HCT116 (cell line): ENCODE results near the gene SLMAP. TPM values are rescaled to one million over a fixed set of nuclear protein-coding genes. Genes with fewer than 3 reads are reported as not detected.

Experiments used
- ATAC-seq: fragments of 200-7000 bp; cut with Tn5 transposase; 2 replicates; pipeline ENCODE4 v1.9.1; 2020; ENCODE audit warnings: mild to moderate bottlenecking, moderate library complexity
- BruUV-seq: library from RNA; stranded (reverse); fragments of 400-500 nt; replicated peaks from 2 replicates; lab custom pipeline; 2021; lab: Mats Ljungman, UMichigan
- CTCF ChIA-PET: fragments of 300-600 bp; sonication (Branson Sonifier 250); formaldehyde crosslinking; loops from one replicate; lab custom pipeline; 2021; ENCODE audit warnings: antibody characterized with exemption; lab: Charles Lee
- POLR2A ChIA-PET: fragments of 300-600, 350-600 bp; sonication (Branson Sonifier 250); formaldehyde crosslinking; loops from one replicate; lab custom pipeline; 2021; ENCODE audit warnings: antibody characterized with exemption; lab: Charles Lee
- RAD21 ChIA-PET, 2 experiments: fragments of 300-600 bp; sonication (Branson Sonifier 250); formaldehyde crosslinking; loops; one replicate each; lab custom pipeline; 2023; ENCODE audit warnings: low total read pairs in 2 of 2; ENCODE audit not compliant: uncharacterized antibody in 2 of 2, unreplicated experiment in 2 of 2, low non-redundant PET in 1 of 2; lab: Charles Lee
- DNase-seq: peaks from one replicate; pipeline ENCODE4 v3.0.0-alpha.2; 2010; ENCODE audit warnings: low read depth, low spot score
- H2AFZ ChIP-seq: fragments of 200-600 bp; shearing (Covaris generic), sonication (generic); 2 replicates; pipeline ENCODE4 v1.6.1; 2017; ENCODE audit warnings: low read depth, mixed run types, mixed read lengths, antibody characterized with exemption, low read length; ENCODE audit not compliant: poor library complexity, severe bottlenecking
- H3K27ac ChIP-seq: 2 replicates; pipeline ENCODE4 v1.5.1; 2012; ENCODE audit warnings: low read depth, low read length
- H3K27me3 ChIP-seq: fragments of 200-600 bp; sonication (generic); 2 replicates; pipeline ENCODE4 v1.6.1; 2016; ENCODE audit warnings: mixed run types, low read length, mixed read lengths; ENCODE audit not compliant: insufficient read depth
- H3K36me3 ChIP-seq, 2 experiments: fragments of 200-500 bp in 1 of 2; fragments of 200-600 bp in 1 of 2; sonication (Bioruptor generic) in 1 of 2; sonication (generic) in 1 of 2; 2 replicates each; pipeline versions ENCODE4 v1.5.1 to v1.6.1; 2014 to 2016; ENCODE audit warnings: low read length in 2 of 2, inconsistent platforms in 1 of 2, mixed read lengths in 1 of 2, mixed run types in 1 of 2; ENCODE audit not compliant: insufficient read depth in 2 of 2, control insufficient read depth in 1 of 2
- H3K4me1 ChIP-seq, 2 experiments: fragments of 200-600 bp in 1 of 2; sonication (generic) in 1 of 2; 2 replicates each; pipeline versions ENCODE4 v1.5.1 to v1.6.1; 2012 to 2017; ENCODE audit warnings: low read length in 2 of 2, inconsistent platforms in 1 of 2, mild to moderate bottlenecking in 1 of 2, mixed read lengths in 1 of 2, mixed run types in 1 of 2, moderate library complexity in 1 of 2; ENCODE audit not compliant: insufficient read depth in 2 of 2, control insufficient read depth in 1 of 2
- H3K4me2 ChIP-seq: fragments of 200-600 bp; sonication (generic); 2 replicates; pipeline ENCODE4 v1.6.1; 2017; ENCODE audit warnings: mixed run types, low read length, mixed read lengths
- H3K4me3 ChIP-seq, 2 experiments: fragments of 200-600 bp in 1 of 2; sonication (generic) in 1 of 2; replicated peaks in 1 of 2; 2 replicates each; pipeline ENCODE4 v1.5.1; 2011 to 2016; ENCODE audit warnings: low read length in 2 of 2, control low read depth in 1 of 2, low read depth in 1 of 2, mild to moderate bottlenecking in 1 of 2, mixed read lengths in 1 of 2, mixed run types in 1 of 2
- H3K79me2 ChIP-seq: fragments of 200-600 bp; sonication (generic); 2 replicates; pipeline ENCODE4 v1.6.1; 2017; ENCODE audit warnings: mild to moderate bottlenecking, mixed run types, low read length, moderate library complexity, mixed read lengths; ENCODE audit not compliant: insufficient read depth
- H3K9ac ChIP-seq: fragments of 200-600 bp; sonication (generic); 2 replicates; pipeline ENCODE4 v1.6.1; 2016; ENCODE audit warnings: low read length, mixed read lengths
- H3K9me2 ChIP-seq: fragments of 200-600 bp; sonication (generic), shearing (Covaris generic); 2 replicates; pipeline ENCODE4 v1.6.1; 2017; ENCODE audit warnings: mixed run types, mild to moderate bottlenecking, moderate library complexity; ENCODE audit not compliant: insufficient read depth
- H3K9me3 ChIP-seq, 2 experiments: fragments of 200-500 bp in 1 of 2; fragments of 200-600 bp in 1 of 2; sonication (Bioruptor generic) in 1 of 2; sonication (generic) in 1 of 2; 2 replicates each; pipeline ENCODE4 v1.6.1; 2014 to 2017; ENCODE audit warnings: low read length in 2 of 2, mixed read lengths in 2 of 2, inconsistent platforms in 1 of 2, low read depth in 1 of 2, mild to moderate bottlenecking in 1 of 2, mixed run types in 1 of 2, moderate library complexity in 1 of 2; ENCODE audit not compliant: control insufficient read depth in 1 of 2, insufficient read depth in 1 of 2
- H4K20me1 ChIP-seq: fragments of 200-600 bp; sonication (generic), shearing (Covaris generic); 2 replicates; pipeline ENCODE4 v1.6.1; 2017; ENCODE audit warnings: mixed run types, mild to moderate bottlenecking, moderate library complexity; ENCODE audit not compliant: insufficient read depth
- CEBPB ChIP-seq: IDR thresholded peaks from 2 replicates; pipeline ENCODE4 v1.6.1; 2012; ENCODE audit warnings: low read depth
- EGR1 ChIP-seq: IDR thresholded peaks from 2 replicates; pipeline ENCODE4 v1.6.1; 2012; ENCODE audit warnings: low read depth
- ELF1 ChIP-seq: IDR thresholded peaks from 2 replicates; pipeline ENCODE4 v1.6.1; 2012; ENCODE audit warnings: low read depth, borderline replicate concordance
- EZH2phosphoT487 ChIP-seq: fragments of 200-600 bp; IDR thresholded peaks from 2 replicates; pipeline ENCODE4 v1.6.1; 2018; ENCODE audit warnings: antibody characterized with exemption, borderline replicate concordance
- FOSL1 ChIP-seq: IDR thresholded peaks from 2 replicates; pipeline ENCODE4 v1.6.1; 2012; ENCODE audit warnings: low read depth
- POLR2A ChIP-seq: IDR thresholded peaks from 2 replicates; pipeline ENCODE4 v1.7.0; 2011; ENCODE audit warnings: borderline replicate concordance; ENCODE audit not compliant: insufficient read depth, insufficient read length; ENCODE audit errors: extremely low read depth
- SIN3A ChIP-seq: IDR thresholded peaks from 2 replicates; pipeline ENCODE4 v1.6.1; 2012; ENCODE audit warnings: low read depth
- SP1 ChIP-seq: IDR thresholded peaks from 2 replicates; pipeline ENCODE4 v1.6.1; 2012; ENCODE audit warnings: low read depth
- SRF ChIP-seq: IDR thresholded peaks from 2 replicates; pipeline ENCODE4 v1.6.1; 2012; ENCODE audit warnings: low read depth
- YY1 ChIP-seq: IDR thresholded peaks from 2 replicates; pipeline ENCODE4 v1.6.1; 2011; ENCODE audit warnings: low read length, low read depth, moderate library complexity, mild to moderate bottlenecking; ENCODE audit not compliant: insufficient replicate concordance; ENCODE audit errors: extremely low read depth
- ZFX ChIP-seq: fragments of 450-650 bp; IDR thresholded peaks from 2 replicates; pipeline ENCODE4 v1.6.1; 2017
- intact Hi-C: fragments of 100-400 bp; cut with micrococcal nuclease; formaldehyde crosslinking; loops from 2 replicates; pipeline ENCODE4 v1.10.0; 2022
- total RNA-seq: library from RNA; stranded (reverse); gene quantifications from one replicate; pipeline ENCODE4 v1.2.1, GENCODE V29; 2021; ENCODE audit not compliant: unreplicated experiment
- TF ChIP-seq, protein P1 (sequence below): IDR thresholded peaks from 2 replicates; pipeline ENCODE4 v1.6.1; 2012
- TF ChIP-seq, protein P2 (sequence below): IDR thresholded peaks from 2 replicates; pipeline ENCODE4 v1.6.1; 2012
- TF ChIP-seq, protein P3 (sequence below), 3 experiments: fragments of 200-600 bp in 1 of 3; sonication (generic) in 1 of 3; IDR thresholded peaks in 2 of 3; conservative IDR thresholded peaks in 1 of 3; 2 replicates each; pipeline ENCODE4 v1.5.1; 2012 to 2017; ENCODE audit warnings: low read depth in 2 of 3, low read length in 2 of 3, antibody characterized with exemption in 1 of 3, borderline replicate concordance in 1 of 3, control low read depth in 1 of 3, mild to moderate bottlenecking in 1 of 3, mixed read lengths in 1 of 3, mixed run types in 1 of 3, moderate library complexity in 1 of 3; ENCODE audit not compliant: insufficient read depth in 1 of 3
- TF ChIP-seq, protein P4 (sequence below): IDR thresholded peaks from 2 replicates; pipeline ENCODE4 v1.6.1; 2012; ENCODE audit warnings: low read depth

The SLMAP gene
- total RNA-seq, 1 experiment from 2014 or later, result 81.0 TPM

DNA sequence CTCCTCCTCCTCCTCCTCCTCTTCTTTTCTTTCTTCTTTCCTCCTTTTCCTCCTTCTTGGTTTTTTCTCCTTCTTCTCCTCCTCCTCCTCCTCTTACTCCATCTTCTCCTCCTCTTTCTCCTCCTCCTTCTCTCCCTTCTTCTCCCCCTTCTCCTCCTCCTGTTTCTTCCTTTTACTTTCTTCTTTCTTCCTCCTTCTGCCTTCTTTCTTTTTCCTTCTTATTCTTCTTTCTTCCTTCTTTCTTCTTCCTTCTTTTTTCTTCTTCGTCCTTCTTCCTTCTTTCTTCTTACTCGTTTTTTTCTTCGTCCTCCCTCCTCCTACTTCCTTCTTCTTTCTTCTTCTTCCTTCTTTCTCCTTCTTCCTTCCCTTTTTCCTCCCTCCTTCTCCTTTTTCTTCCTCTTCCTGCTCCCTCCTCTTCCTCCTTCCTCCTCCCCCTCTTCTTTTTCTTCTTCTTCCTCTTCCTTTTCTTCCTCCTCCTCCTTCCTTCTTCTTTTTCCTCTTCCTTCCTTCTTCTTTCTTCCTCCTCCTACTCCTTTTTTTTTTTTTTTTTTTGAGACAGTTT is 92.1 kb downstream of the SLMAP start:
- Histone ChIP-seq H4K20me1 (0 out of 2 replicates have a peak, but pooled peaks cover 7% of the 10 kb centered on the region), H3K27ac (no peak overlapping the region), H2AFZ (no peak overlapping the region), H3K9me3 (no peaks in the 10 kb centered on the region), H3K4me2 (no peak overlapping the region), H3K27me3 (no peaks in the 10 kb centered on the region), H3K9ac (no peak overlapping the region), H3K4me1 (no peaks in the 10 kb centered on the region), H3K4me3 (no peak overlapping the region), H3K36me3 (no peaks in the 10 kb centered on the region; a peak in 2 of 4 replicates), H3K79me2 (peaks cover 8% of the 10 kb centered on the region; the same call in 1 of the 2 replicates), H3K9me2 (no peaks in the 10 kb centered on the region)
- TF ChIP-seq SRF (no peak), CEBPB (no peak), SP1 (no peak), EGR1 (no peak), FOSL1 (no peak), POLR2A (no peak), YY1 (no peak), ELF1 (no peak), EZH2phosphoT487 (no peak), SIN3A (no peak), ZFX (no peak)
- TF ChIP-seq, protein P1, sequence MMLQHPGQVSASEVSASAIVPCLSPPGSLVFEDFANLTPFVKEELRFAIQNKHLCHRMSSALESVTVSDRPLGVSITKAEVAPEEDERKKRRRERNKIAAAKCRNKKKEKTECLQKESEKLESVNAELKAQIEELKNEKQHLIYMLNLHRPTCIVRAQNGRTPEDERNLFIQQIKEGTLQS, result no peak
- TF ChIP-seq, protein P2, sequence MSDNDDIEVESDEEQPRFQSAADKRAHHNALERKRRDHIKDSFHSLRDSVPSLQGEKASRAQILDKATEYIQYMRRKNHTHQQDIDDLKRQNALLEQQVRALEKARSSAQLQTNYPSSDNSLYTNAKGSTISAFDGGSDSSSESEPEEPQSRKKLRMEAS, result no peak
- TF ChIP-seq, protein P3, sequence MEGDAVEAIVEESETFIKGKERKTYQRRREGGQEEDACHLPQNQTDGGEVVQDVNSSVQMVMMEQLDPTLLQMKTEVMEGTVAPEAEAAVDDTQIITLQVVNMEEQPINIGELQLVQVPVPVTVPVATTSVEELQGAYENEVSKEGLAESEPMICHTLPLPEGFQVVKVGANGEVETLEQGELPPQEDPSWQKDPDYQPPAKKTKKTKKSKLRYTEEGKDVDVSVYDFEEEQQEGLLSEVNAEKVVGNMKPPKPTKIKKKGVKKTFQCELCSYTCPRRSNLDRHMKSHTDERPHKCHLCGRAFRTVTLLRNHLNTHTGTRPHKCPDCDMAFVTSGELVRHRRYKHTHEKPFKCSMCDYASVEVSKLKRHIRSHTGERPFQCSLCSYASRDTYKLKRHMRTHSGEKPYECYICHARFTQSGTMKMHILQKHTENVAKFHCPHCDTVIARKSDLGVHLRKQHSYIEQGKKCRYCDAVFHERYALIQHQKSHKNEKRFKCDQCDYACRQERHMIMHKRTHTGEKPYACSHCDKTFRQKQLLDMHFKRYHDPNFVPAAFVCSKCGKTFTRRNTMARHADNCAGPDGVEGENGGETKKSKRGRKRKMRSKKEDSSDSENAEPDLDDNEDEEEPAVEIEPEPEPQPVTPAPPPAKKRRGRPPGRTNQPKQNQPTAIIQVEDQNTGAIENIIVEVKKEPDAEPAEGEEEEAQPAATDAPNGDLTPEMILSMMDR (IDR thresholded peaks at IDR 0.05 in 2 of 3, conservative IDR thresholded peaks at IDR 0.05 in 1 of 3; ENCODE audit: borderline replicate concordance in 1 of 3, insufficient read depth in 1 of 3, low read depth in 2 of 3, low read length in 2 of 3), result no peak
- TF ChIP-seq, protein P4, sequence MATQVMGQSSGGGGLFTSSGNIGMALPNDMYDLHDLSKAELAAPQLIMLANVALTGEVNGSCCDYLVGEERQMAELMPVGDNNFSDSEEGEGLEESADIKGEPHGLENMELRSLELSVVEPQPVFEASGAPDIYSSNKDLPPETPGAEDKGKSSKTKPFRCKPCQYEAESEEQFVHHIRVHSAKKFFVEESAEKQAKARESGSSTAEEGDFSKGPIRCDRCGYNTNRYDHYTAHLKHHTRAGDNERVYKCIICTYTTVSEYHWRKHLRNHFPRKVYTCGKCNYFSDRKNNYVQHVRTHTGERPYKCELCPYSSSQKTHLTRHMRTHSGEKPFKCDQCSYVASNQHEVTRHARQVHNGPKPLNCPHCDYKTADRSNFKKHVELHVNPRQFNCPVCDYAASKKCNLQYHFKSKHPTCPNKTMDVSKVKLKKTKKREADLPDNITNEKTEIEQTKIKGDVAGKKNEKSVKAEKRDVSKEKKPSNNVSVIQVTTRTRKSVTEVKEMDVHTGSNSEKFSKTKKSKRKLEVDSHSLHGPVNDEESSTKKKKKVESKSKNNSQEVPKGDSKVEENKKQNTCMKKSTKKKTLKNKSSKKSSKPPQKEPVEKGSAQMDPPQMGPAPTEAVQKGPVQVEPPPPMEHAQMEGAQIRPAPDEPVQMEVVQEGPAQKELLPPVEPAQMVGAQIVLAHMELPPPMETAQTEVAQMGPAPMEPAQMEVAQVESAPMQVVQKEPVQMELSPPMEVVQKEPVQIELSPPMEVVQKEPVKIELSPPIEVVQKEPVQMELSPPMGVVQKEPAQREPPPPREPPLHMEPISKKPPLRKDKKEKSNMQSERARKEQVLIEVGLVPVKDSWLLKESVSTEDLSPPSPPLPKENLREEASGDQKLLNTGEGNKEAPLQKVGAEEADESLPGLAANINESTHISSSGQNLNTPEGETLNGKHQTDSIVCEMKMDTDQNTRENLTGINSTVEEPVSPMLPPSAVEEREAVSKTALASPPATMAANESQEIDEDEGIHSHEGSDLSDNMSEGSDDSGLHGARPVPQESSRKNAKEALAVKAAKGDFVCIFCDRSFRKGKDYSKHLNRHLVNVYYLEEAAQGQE, result no peak
- DNase-seq, result no peak
- intact Hi-C loops, result no loop called here
- POLR2A ChIA-PET, result no interaction called here
- no TSS peak for BruUV-seq
- ATAC-seq, result no peak
- CTCF ChIA-PET, result no interaction called here
- RAD21 ChIA-PET, result no interaction called here
